Activated T-helper 17 cell treated with anti-CD3 and anti-CD28 coated beads, Interleukin-2, amount 50 U/mL, for 72 hours (primary cell): Measurements from ENCODE around the gene ZFYVE28. TPM values are rescaled to one million over a fixed set of nuclear protein-coding genes. Genes with fewer than 3 reads are reported as not detected.
A peak's percentile ranks its signal among the peaks of the same experiment; 100 is the strongest.

Experiments used
- ATAC-seq: fragments of 150-1000 bp; cut with Tn5 transposase; replicated peaks from 2 replicates; pipeline ENCODE4 v1.10.0; 2021; ENCODE audit warnings: mild to moderate bottlenecking, moderate library complexity
- H3K27ac Mint-ChIP-seq: one replicate; pipeline ENCODE4 v1.8.0; 2022; ENCODE audit warnings: mixed read lengths
- H3K27me3 Mint-ChIP-seq: one replicate; pipeline ENCODE4 v1.8.0; 2022; ENCODE audit warnings: mixed read lengths
- H3K36me3 Mint-ChIP-seq: one replicate; pipeline ENCODE4 v1.8.0; 2022; ENCODE audit warnings: low read depth, mild to moderate bottlenecking, mixed read lengths
- H3K4me1 Mint-ChIP-seq: one replicate; pipeline ENCODE4 v1.8.0; 2022; ENCODE audit warnings: mixed read lengths
- H3K4me3 Mint-ChIP-seq: one replicate; pipeline ENCODE4 v1.8.0; 2022; ENCODE audit warnings: mild to moderate bottlenecking, mixed read lengths
- H3K9me3 Mint-ChIP-seq: one replicate; pipeline ENCODE4 v1.8.0; 2022; ENCODE audit warnings: mixed read lengths
- total RNA-seq, 2 donors: library from RNA; stranded (reverse); gene quantifications; one replicate each; pipeline ENCODE4 v1.2.3, GENCODE V29; 2022

The ZFYVE28 gene
- total RNA-seq, 2 donors from 2014 or later: 36.3 to 42.7 TPM

GRCh38 chr4:2248821-2249261 lies 169.6 kb downstream of the ZFYVE28 start:
- H3K9me3 Mint-ChIP-seq: no peaks in the 10 kb centered on the region
- peaks cover 12% of the 10 kb centered on the region for H3K4me1 Mint-ChIP-seq
- no peak overlapping the region for H3K4me3 Mint-ChIP-seq
- no peaks in the 10 kb centered on the region for H3K27me3 Mint-ChIP-seq
- no peak overlapping the region for H3K27ac Mint-ChIP-seq
- peaks cover 1% of the 10 kb centered on the region for H3K36me3 Mint-ChIP-seq
- ATAC-seq: no peak

GRCh38 chr4:2248044-2248780 lies 170.2 kb downstream of the ZFYVE28 start:
- no peaks in the 10 kb centered on the region for H3K27me3 Mint-ChIP-seq
- no peak overlapping the region for H3K27ac Mint-ChIP-seq
- no peaks in the 10 kb centered on the region for H3K36me3 Mint-ChIP-seq
- ATAC-seq: no peak
- H3K4me3 Mint-ChIP-seq: no peak overlapping the region
- no peaks in the 10 kb centered on the region for H3K9me3 Mint-ChIP-seq
- peaks cover 16% of the 10 kb centered on the region for H3K4me1 Mint-ChIP-seq

GRCh38 chr4:2247128-2248043 lies 171.1 kb downstream of the ZFYVE28 start:
- H3K9me3 Mint-ChIP-seq: no peaks in the 10 kb centered on the region
- ATAC-seq: no peak

GRCh38 chr4:2246384-2247127 lies 171.9 kb downstream of the ZFYVE28 start:
- Mint-ChIP-seq H3K9me3 (no peaks in the 10 kb centered on the region), H3K4me1 (peaks cover 16% of the 10 kb centered on the region), H3K36me3 (no peaks in the 10 kb centered on the region), H3K4me3 (no peak overlapping the region), H3K27ac (no peak overlapping the region), H3K27me3 (no peaks in the 10 kb centered on the region)
- ATAC-seq: no peak

More at GRCh38 chr4:2247128-2248043, 171.1 kb downstream of the ZFYVE28 start:
- Mint-ChIP-seq H3K27me3 (no peaks in the 10 kb centered on the region), H3K36me3 (no peaks in the 10 kb centered on the region), H3K27ac (no peak overlapping the region), H3K4me3 (no peak overlapping the region), H3K4me1 (peaks cover 16% of the 10 kb centered on the region)

GRCh38 chr4:2245787-2246275 lies 172.6 kb downstream of the ZFYVE28 start:
- H3K27me3 Mint-ChIP-seq: no peaks in the 10 kb centered on the region
- H3K9me3 Mint-ChIP-seq: no peaks in the 10 kb centered on the region
- peaks cover 17% of the 10 kb centered on the region for H3K4me1 Mint-ChIP-seq
- H3K4me3 Mint-ChIP-seq: no peak overlapping the region
- ATAC-seq: no peak
- peak overlapping the region; percentile 73 for H3K27ac Mint-ChIP-seq
- H3K36me3 Mint-ChIP-seq: peaks cover 6% of the 10 kb centered on the region

- H3K36me3 Mint-ChIP-seq: peaks cover 12% of the 10 kb centered on the region
These were observed 173.2 kb downstream of the ZFYVE28 start for GRCh38 chr4:2245057-2245786.

GRCh38 chr4:2243681-2244380 lies 174.6 kb downstream of the ZFYVE28 start:
- Mint-ChIP-seq H3K4me1 (peaks cover 35% of the 10 kb centered on the region), H3K27ac (peak overlapping the region; percentile 78), H3K36me3 (peaks cover 25% of the 10 kb centered on the region), H3K27me3 (no peaks in the 10 kb centered on the region), H3K4me3 (peak overlapping the region; percentile 4), H3K9me3 (no peaks in the 10 kb centered on the region)
- ATAC-seq: no peak

More at GRCh38 chr4:2245057-2245786, 173.2 kb downstream of the ZFYVE28 start:
- Mint-ChIP-seq H3K4me1 (peaks cover 23% of the 10 kb centered on the region), H3K9me3 (no peaks in the 10 kb centered on the region), H3K27me3 (no peaks in the 10 kb centered on the region), H3K4me3 (no peak overlapping the region), H3K27ac (peak overlapping the region; percentile 73)
- no peak for ATAC-seq

GRCh38 chr4:2241410-2242353 lies 176.8 kb downstream of the ZFYVE28 start, which contains the start of the genes HAUS3 and POLN:
Gene HAUS3, minus strand, starts transcription at chr4:2242121. Its CDS starts 1,175 bp downstream, at chr4:2240946.
Gene POLN, minus strand, starts transcription at chr4:2242121. Its CDS starts 12,890 bp downstream, at chr4:2229231.
- Mint-ChIP-seq H3K27me3 (no peaks in the 10 kb centered on the region), H3K4me3 (peak within 1 kb of the TSS; percentile 93), H3K4me1 (peaks cover 52% of the 10 kb centered on the region), H3K27ac (peak within 1 kb of the TSS; percentile 86), H3K9me3 (no peaks in the 10 kb centered on the region), H3K36me3 (peaks cover 46% of the 10 kb centered on the region)
- peak; percentile 94 for ATAC-seq

GRCh38 chr4:2241003-2241402 lies 177.4 kb downstream of the ZFYVE28 start:
- Mint-ChIP-seq H3K27me3 (no peaks in the 10 kb centered on the region), H3K4me3 (peak overlapping the region; percentile 93), H3K27ac (peak overlapping the region; percentile 86), H3K36me3 (peaks cover 52% of the 10 kb centered on the region), H3K9me3 (no peaks in the 10 kb centered on the region), H3K4me1 (peaks cover 52% of the 10 kb centered on the region)
- no peak for ATAC-seq

GRCh38 chr4:2236944-2237666 lies 181.3 kb downstream of the ZFYVE28 start:
- no peaks in the 10 kb centered on the region for H3K9me3 Mint-ChIP-seq
- ATAC-seq: no peak
- H3K36me3 Mint-ChIP-seq: peaks cover 91% of the 10 kb centered on the region
- peaks cover 39% of the 10 kb centered on the region for H3K4me1 Mint-ChIP-seq
- peak overlapping the region; percentile 78 for H3K27ac Mint-ChIP-seq
- peak overlapping the region; percentile 62 for H3K4me3 Mint-ChIP-seq
- H3K27me3 Mint-ChIP-seq: no peaks in the 10 kb centered on the region

GRCh38 chr4:2231082-2231481 lies 187.4 kb downstream of the ZFYVE28 start:
- no peak for ATAC-seq
- H3K9me3 Mint-ChIP-seq: no peaks in the 10 kb centered on the region
- no peaks in the 10 kb centered on the region for H3K27me3 Mint-ChIP-seq
- peaks cover 85% of the 10 kb centered on the region for H3K36me3 Mint-ChIP-seq
- H3K4me1 Mint-ChIP-seq: peaks cover 3% of the 10 kb centered on the region
- no peak overlapping the region for H3K27ac Mint-ChIP-seq
- H3K4me3 Mint-ChIP-seq: no peak overlapping the region

GRCh38 chr4:2226261-2226660 lies 192.2 kb downstream of the ZFYVE28 start:
- ATAC-seq: no peak
- Mint-ChIP-seq H3K4me1 (no peaks in the 10 kb centered on the region), H3K27me3 (no peaks in the 10 kb centered on the region), H3K36me3 (peaks cover 42% of the 10 kb centered on the region), H3K9me3 (no peaks in the 10 kb centered on the region), H3K27ac (no peak overlapping the region), H3K4me3 (no peak overlapping the region)
